ENCODE results near the gene SND1.

- TF ChIP-seq POLR2AphosphoS5 (IDR thresholded peaks at IDR 0.05; ENCODE audit: borderline replicate concordance, low read depth, low read length) (no peak), FOXP2 (optimal IDR thresholded peaks at IDR 0.05; ENCODE audit: control extremely low read depth, extremely low read length, insufficient read depth) (no peak)
These were observed 485.2 kb downstream of the SND1 start for GRCh38 chr7:128137181-128137580.
